Aorta (tissue), 5 donors: ENCODE data around the gene GRPEL1. TPM values are rescaled to one million over a fixed set of nuclear protein-coding genes. Genes with fewer than 3 reads are reported as not detected.
A peak's percentile ranks its signal among the peaks of the same experiment; 100 is the strongest.

Experiments used
- ATAC-seq: fragments of 200-7000 bp; cut with Tn5 transposase; one replicate; pipeline ENCODE4 v1.9.1; 2022; ENCODE audit warnings: moderate library complexity; ENCODE audit not compliant: low FRiP score
- DNase-seq, 2 donors: peaks; one replicate each; pipeline ENCODE4 v3.0.0-alpha.2; 2020
- H3K27ac ChIP-seq, 2 donors: one replicate each; pipeline ENCODE4 v1.5.1; 2013; ENCODE audit warnings: low read length in 2 of 2, mild to moderate bottlenecking in 2 of 2, moderate library complexity in 2 of 2, control low read depth in 1 of 2, inconsistent platforms in 1 of 2, low read depth in 1 of 2
- H3K27me3 ChIP-seq, 2 donors: one replicate each; pipeline ENCODE4 v1.6.1; 2013; ENCODE audit warnings: control low read depth in 1 of 2, low read length in 1 of 2, mild to moderate bottlenecking in 1 of 2, moderate library complexity in 1 of 2; ENCODE audit not compliant: insufficient read depth in 2 of 2, control insufficient read depth in 1 of 2
- H3K36me3 ChIP-seq, 2 donors: one replicate each; pipeline ENCODE4 v1.6.1; 2013; ENCODE audit warnings: control low read depth in 1 of 2, low read length in 1 of 2, mild to moderate bottlenecking in 1 of 2; ENCODE audit not compliant: insufficient read depth in 2 of 2, control insufficient read depth in 1 of 2
- H3K4me1 ChIP-seq, 2 donors: one replicate each; pipeline ENCODE4 v1.6.1; 2013; ENCODE audit warnings: low read length in 2 of 2, control low read depth in 1 of 2, mild to moderate bottlenecking in 1 of 2, moderate library complexity in 1 of 2; ENCODE audit not compliant: insufficient read depth in 2 of 2, control insufficient read depth in 1 of 2
- H3K4me3 ChIP-seq, 2 donors: one replicate each; pipeline ENCODE4 v1.5.1; 2013; ENCODE audit warnings: low read length in 2 of 2, control low read depth in 1 of 2, mild to moderate bottlenecking in 1 of 2
- H3K9me3 ChIP-seq: one replicate; pipeline ENCODE4 v1.6.1; 2013; ENCODE audit warnings: mild to moderate bottlenecking, low read length; ENCODE audit not compliant: control insufficient read depth
- WGBS, 2 donors: extraction: QIAGEN DNeasy Blood & Tissue Kit; methylation state at CpG; one replicate each; pipeline ENCODE4 v1.1.7; 2013; 5-methylcytosine and 5-hydroxymethylcytosine counted together
- intact Hi-C, 2 donors: fragments of 100-400 bp; cut with DNase I; formaldehyde crosslinking; loops; one replicate each; pipeline versions ENCODE4 v1.14.2 to v1.15.0; 2022
- polyA plus RNA-seq, 2 donors: library from polyadenylated mRNA; stranded (reverse); fragments of 200-250 nt; gene quantifications; one replicate each; pipeline ENCODE4 v1.2.3, GENCODE V29; 2013
- total RNA-seq, 2 donors: library from RNA; stranded (reverse); fragmentation: NEBNext Ultra II Directional; extraction: Animal tissue kit (Norgen Biotek cat#: 25700); gene quantifications; one replicate each; pipeline ENCODE4 v1.2.1, GENCODE V29; 2021
- donor health status: healthy with polysubstance abuse.
- donor health status: Bipolar disorder and iron deficiency.
- donor health status: DM: no; HTN: no; CAD: no.
- donor health status: DM: no; HTN: no; CAD: no.
- donor health status: DM: yes; HTN: yes; CAD: no.

The GRPEL1 gene
- total and polyA plus RNA-seq, 4 donors: 11.1 to 22.0 (median 18.7) TPM

- Histone ChIP-seq H3K4me3 (no peak overlapping the region), H3K36me3 (peaks cover 0 to 2% of the 10 kb centered on the region in 2 donors)
- WGBS, 2 donors: 92 to 93% methylated on average over 31 of the region's 31 CpGs
Observed at GRCh38 chr4:7055111-7055989, 12.5 kb downstream of the GRPEL1 start.

GRCh38 chr4:7054106-7054880 is 13.6 kb downstream of the GRPEL1 start:
- Histone ChIP-seq H3K27me3 (no peaks in the 10 kb centered on the region), H3K4me3 (no peak overlapping the region), H3K36me3 (peaks cover 0 to 2% of the 10 kb centered on the region in 2 donors), H3K9me3 (no peaks in the 10 kb centered on the region), H3K27ac (no peak overlapping the region), H3K4me1 (no peaks in the 10 kb centered on the region)
- DNase-seq (peak; percentile 44 to 72), ATAC-seq (no peak)
- WGBS, 2 donors: 96 to 97% methylated on average over 52 of the region's 52 CpGs
- intact Hi-C loops: no loop called here

More at GRCh38 chr4:7055111-7055989, 12.5 kb downstream of the GRPEL1 start:
- no peaks in the 10 kb centered on the region for H3K27me3 ChIP-seq
- intact Hi-C loops: no loop called here
- ATAC-seq: no peak
- DNase-seq: peak; percentile 35 to 54
- H3K27ac ChIP-seq: no peak overlapping the region
- no peaks in the 10 kb centered on the region for H3K4me1 ChIP-seq
- no peaks in the 10 kb centered on the region for H3K9me3 ChIP-seq

GRCh38 chr4:7052923-7053715 is 14.7 kb downstream of the GRPEL1 start:
- ATAC-seq (peak; percentile 34), DNase-seq (peak; percentile 66 to 79)
- H3K27me3 ChIP-seq: no peaks in the 10 kb centered on the region
- intact Hi-C loops: no loop called here
- 69 to 74% methylated on average over 20 of the region's 20 CpGs for WGBS, 2 donors
- H3K4me1 ChIP-seq: no peaks in the 10 kb centered on the region
- peaks cover 0 to 2% of the 10 kb centered on the region in 2 donors for H3K36me3 ChIP-seq
- no peaks in the 10 kb centered on the region for H3K9me3 ChIP-seq
- H3K4me3 ChIP-seq: no peak overlapping the region
- no peak overlapping the region for H3K27ac ChIP-seq

- Histone ChIP-seq H3K27ac (no peak overlapping the region), H3K27me3 (no peaks in the 10 kb centered on the region), H3K4me1 (no peaks in the 10 kb centered on the region), H3K9me3 (no peaks in the 10 kb centered on the region), H3K4me3 (no peak overlapping the region), H3K36me3 (peaks cover 0 to 2% of the 10 kb centered on the region in 2 donors)
- ATAC-seq: no peak
- peak in 1 of 2 donors; percentile 7 for DNase-seq
- WGBS, 2 donors: 86 to 88% methylated on average over 14 of the region's 14 CpGs
- intact Hi-C loops: no loop called here
Observed at GRCh38 chr4:7052313-7052712, 15.6 kb downstream of the GRPEL1 start.

GRCh38 chr4:7051905-7052304 is 16.0 kb downstream of the GRPEL1 start:
- Histone ChIP-seq H3K27ac (no peak overlapping the region), H3K36me3 (peaks cover 0 to 2% of the 10 kb centered on the region in 2 donors), H3K4me3 (no peak overlapping the region), H3K27me3 (no peaks in the 10 kb centered on the region), H3K4me1 (no peaks in the 10 kb centered on the region), H3K9me3 (no peaks in the 10 kb centered on the region)
- WGBS, 2 donors: 89 to 90% methylated on average over 14 of the region's 14 CpGs
- ATAC-seq (no peak), DNase-seq (peak; percentile 32 to 71)
- intact Hi-C loops: no loop called here

GRCh38 chr4:7051144-7051495 is 16.7 kb downstream of the GRPEL1 start:
- H3K4me1 ChIP-seq: no peaks in the 10 kb centered on the region
- intact Hi-C loops: no loop called here
- H3K27me3 ChIP-seq: no peaks in the 10 kb centered on the region
- ATAC-seq (no peak), DNase-seq (peak in 1 of 2 donors; percentile 53)
- H3K9me3 ChIP-seq: no peaks in the 10 kb centered on the region
- no peak overlapping the region for H3K4me3 ChIP-seq
- no peak overlapping the region for H3K27ac ChIP-seq
- WGBS, 2 donors: 91 to 92% methylated on average over 12 of the region's 12 CpGs
- H3K36me3 ChIP-seq: peaks cover 0 to 2% of the 10 kb centered on the region in 2 donors

- DNase-seq: peak in 1 of 2 donors; percentile 75
- WGBS, 2 donors: 84 to 85% methylated on average over 36 of the region's 36 CpGs
- H3K27me3 ChIP-seq: no peaks in the 10 kb centered on the region
- no peak overlapping the region for H3K27ac ChIP-seq
- ATAC-seq: no peak
- no peaks in the 10 kb centered on the region for H3K36me3 ChIP-seq
- H3K4me3 ChIP-seq: no peak overlapping the region
- intact Hi-C loops: no loop called here
- no peaks in the 10 kb centered on the region for H3K4me1 ChIP-seq
- H3K9me3 ChIP-seq: no peaks in the 10 kb centered on the region
Observed at GRCh38 chr4:7050481-7051143, 17.3 kb downstream of the GRPEL1 start.

GRCh38 chr4:7049739-7050138 is 18.1 kb downstream of the GRPEL1 start:
- H3K27ac ChIP-seq: no peak overlapping the region
- H3K4me1 ChIP-seq: no peaks in the 10 kb centered on the region
- no peaks in the 10 kb centered on the region for H3K27me3 ChIP-seq
- DNase-seq (peak in 1 of 2 donors; percentile 63), ATAC-seq (no peak)
- 90 to 91% methylated on average over 11 of the region's 11 CpGs for WGBS, 2 donors
- H3K9me3 ChIP-seq: no peaks in the 10 kb centered on the region
- intact Hi-C loops: no loop called here
- H3K4me3 ChIP-seq: no peak overlapping the region
- no peaks in the 10 kb centered on the region for H3K36me3 ChIP-seq
